Activated CD4-positive, alpha-beta T cell treated with anti-CD3 and anti-CD28 coated beads, Interleukin-2, amount 50 U/mL, for 4 hours (primary cell): ENCODE data around the gene CNTN4.

Source experiments
- DNase-seq, 2 experiments: peaks; one replicate each; pipeline ENCODE4 v3.0.0-alpha.2; 2020

The CNTN4 gene

GRCh38 chr3:2283818-2284217 lies 185.2 kb downstream of the CNTN4 start:
- DNase-seq = no peak

- DNase-seq = no peak
Observed at GRCh38 chr3:2300938-2301337, 202.3 kb downstream of the CNTN4 start.

GRCh38 chr3:2301361-2301760 lies 202.7 kb downstream of the CNTN4 start:
- no peak for DNase-seq

- no peak for DNase-seq
Observed at GRCh38 chr3:2303566-2303965, 204.9 kb downstream of the CNTN4 start.

- no peak for DNase-seq
Observed at GRCh38 chr3:2311022-2311421, 212.4 kb downstream of the CNTN4 start.

- no peak for DNase-seq
Observed at GRCh38 chr3:2317521-2317920, 218.9 kb downstream of the CNTN4 start.

GRCh38 chr3:2334921-2335320 lies 236.3 kb downstream of the CNTN4 start:
- DNase-seq = no peak

GRCh38 chr3:2343031-2343682 lies 244.5 kb downstream of the CNTN4 start:
- DNase-seq = no peak

- no peak for DNase-seq
Observed at GRCh38 chr3:2352134-2352762, 253.6 kb downstream of the CNTN4 start.

GRCh38 chr3:2354702-2355101 lies 256.0 kb downstream of the CNTN4 start:
- no peak for DNase-seq

GRCh38 chr3:2356298-2356950 lies 257.8 kb downstream of the CNTN4 start:
- no peak for DNase-seq

- no peak for DNase-seq
Observed at GRCh38 chr3:2360815-2361214, 262.1 kb downstream of the CNTN4 start.

GRCh38 chr3:2362122-2362521 lies 263.5 kb downstream of the CNTN4 start:
- no peak for DNase-seq

GRCh38 chr3:2363854-2364253 lies 265.2 kb downstream of the CNTN4 start:
- no peak for DNase-seq

GRCh38 chr3:2370317-2370716 lies 271.7 kb downstream of the CNTN4 start:
- no peak for DNase-seq

GRCh38 chr3:2372306-2372705 lies 273.6 kb downstream of the CNTN4 start:
- DNase-seq = no peak

GRCh38 chr3:2375376-2375775 lies 276.7 kb downstream of the CNTN4 start:
- DNase-seq = no peak

- no peak for DNase-seq
Observed at GRCh38 chr3:2377281-2377680, 278.6 kb downstream of the CNTN4 start.

GRCh38 chr3:2390926-2391532 lies 292.4 kb downstream of the CNTN4 start:
- no peak for DNase-seq

GRCh38 chr3:2391896-2392295 lies 293.2 kb downstream of the CNTN4 start:
- DNase-seq = no peak

GRCh38 chr3:2392981-2393380 lies 294.3 kb downstream of the CNTN4 start:
- no peak for DNase-seq

- no peak for DNase-seq
Observed at GRCh38 chr3:2415083-2415482, 316.4 kb downstream of the CNTN4 start.

- no peak for DNase-seq
Observed at GRCh38 chr3:2420919-2421318, 322.3 kb downstream of the CNTN4 start.

GRCh38 chr3:2423143-2423542 lies 324.5 kb downstream of the CNTN4 start:
- no peak for DNase-seq
